ENCODE results near the gene CLCF1.

The CLCF1 gene

GRCh38 chr11:67356387-67356863, 17.0 kb downstream of the CLCF1 start:
- no peak for DNase-seq

GRCh38 chr11:67355794-67356386, 17.5 kb downstream of the CLCF1 start:
- no peak for DNase-seq

- DNase-seq, result no peak
Measured at GRCh38 chr11:67355023-67355793, 18.2 kb downstream of the CLCF1 start.

GRCh38 chr11:67354075-67355022, 19.0 kb downstream of the CLCF1 start:
- peak; percentile 97 for DNase-seq

GRCh38 chr11:67353317-67354074, 19.9 kb downstream of the CLCF1 start, which contains the start of gene POLD4:
TSS of gene POLD4 (minus strand) at chr11:67353546. CDS start at chr11:67353399, 147 bp downstream.
- DNase-seq, result peak; percentile 98

- DNase-seq, result peak; percentile 46
Measured at GRCh38 chr11:67352546-67353316, 20.7 kb downstream of the CLCF1 start.

- DNase-seq, result peak; percentile 76
Measured at GRCh38 chr11:67351275-67352005, 22.0 kb downstream of the CLCF1 start.

- no peak for DNase-seq
Measured at GRCh38 chr11:67349928-67350465, 23.4 kb downstream of the CLCF1 start.

GRCh38 chr11:67349457-67349856, 23.9 kb downstream of the CLCF1 start:
- no peak for DNase-seq

GRCh38 chr11:67349036-67349435, 24.4 kb downstream of the CLCF1 start:
- DNase-seq, result no peak

- DNase-seq, result no peak
Measured at GRCh38 chr11:67347964-67348749, 25.2 kb downstream of the CLCF1 start.

- peak; percentile 48 for DNase-seq
Measured at GRCh38 chr11:67345920-67346819, 27.2 kb downstream of the CLCF1 start.

- no peak for DNase-seq
Measured at GRCh38 chr11:67345247-67345919, 28.0 kb downstream of the CLCF1 start.

GRCh38 chr11:67344264-67344663, 29.1 kb downstream of the CLCF1 start:
- DNase-seq, result no peak

- DNase-seq, result no peak
Measured at GRCh38 chr11:67337257-67337656, 36.1 kb downstream of the CLCF1 start.

- DNase-seq, result no peak
Measured at GRCh38 chr11:67332081-67332691, 41.2 kb downstream of the CLCF1 start.

- no peak for DNase-seq
Measured at GRCh38 chr11:67323526-67323925, 49.9 kb downstream of the CLCF1 start.
